SK-N-SH (cell line): Measurements from ENCODE around the gene FAM114A1. TPM values are rescaled to one million over a fixed set of nuclear protein-coding genes. Genes with fewer than 3 reads are reported as not detected.
A peak's percentile ranks its signal among the peaks of the same experiment; 100 is the strongest.

Experiments used
- CTCF ChIA-PET: fragments of 300-600, 350-600 bp; formaldehyde crosslinking; extraction: SDS; loops from one replicate; lab custom pipeline; 2021; lab: Yijun Ruan, JAX
- POLR2A ChIA-PET: fragments of 350-600 bp; sonication (Branson Sonifier 250); formaldehyde crosslinking; extraction: SDS; loops from one replicate; lab custom pipeline; 2020; ENCODE audit warnings: antibody characterized with exemption, inconsistent platforms; lab: Yijun Ruan, JAX
- DNase-seq: peaks from one replicate; pipeline ENCODE4 v3.0.0; 2012
- H2AFZ ChIP-seq: fragments of 200-600 bp; sonication (generic); 2 replicates; pipeline ENCODE4 v1.8.1; 2016; ENCODE audit warnings: antibody characterized with exemption, mild to moderate bottlenecking, low read depth
- H3F3A ChIP-seq: fragments of 200-600 bp; sonication (generic); replicated peaks from 2 replicates; pipeline ENCODE3; 2016; ENCODE audit warnings: antibody characterized with exemption, mild to moderate bottlenecking; ENCODE audit not compliant: insufficient read depth
- H3K27ac ChIP-seq, 2 experiments: fragments of 200-500 bp in 1 of 2; fragments of 200-600 bp in 1 of 2; sonication (Bioruptor generic) in 1 of 2; sonication (generic), shearing (Covaris generic) in 1 of 2; 2 replicates each; pipeline versions ENCODE4 v1.5.1 to v1.6.1; 2014 to 2016; ENCODE audit warnings: low read depth in 2 of 2, inconsistent platforms in 1 of 2, low read length in 1 of 2, mild to moderate bottlenecking in 1 of 2, mixed read lengths in 1 of 2
- H3K27me3 ChIP-seq: fragments of 200-600 bp; sonication (generic), shearing (Covaris generic); 2 replicates; pipeline ENCODE4 v1.6.1; 2016; ENCODE audit warnings: mixed run types; ENCODE audit not compliant: insufficient read depth
- H3K36me3 ChIP-seq, 2 experiments: fragments of 200-500 bp in 1 of 2; fragments of 200-600 bp in 1 of 2; sonication (Bioruptor generic) in 1 of 2; sonication (generic) in 1 of 2; replicated peaks in 1 of 2; 2 replicates each; pipeline versions ENCODE3 to v1.5.1; 2014 to 2016; ENCODE audit warnings: low read length in 1 of 2, mild to moderate bottlenecking in 1 of 2; ENCODE audit not compliant: insufficient read depth in 2 of 2, control insufficient read depth in 1 of 2
- H3K4me1 ChIP-seq, 2 experiments: fragments of 200-500 bp in 1 of 2; fragments of 200-600 bp in 1 of 2; sonication (Bioruptor generic) in 1 of 2; sonication (generic), shearing (Covaris generic) in 1 of 2; 2 replicates each; pipeline versions ENCODE4 v1.5.1 to v1.6.1; 2014 to 2016; ENCODE audit warnings: low read depth in 1 of 2, low read length in 1 of 2, mixed run types in 1 of 2; ENCODE audit not compliant: insufficient read depth in 2 of 2, control insufficient read depth in 1 of 2
- H3K4me2 ChIP-seq: fragments of 200-600 bp; sonication (generic), shearing (Covaris generic); 2 replicates; pipeline ENCODE4 v1.6.1; 2017; ENCODE audit warnings: mixed run types
- H3K4me3 ChIP-seq, 2 experiments: fragments of 200-500 bp in 1 of 2; fragments of 200-600 bp in 1 of 2; sonication (Bioruptor generic) in 1 of 2; sonication (generic), shearing (Covaris generic) in 1 of 2; 2 replicates each; pipeline versions ENCODE4 v1.5.1 to v1.8.1; 2014 to 2016; ENCODE audit warnings: low read depth in 2 of 2, inconsistent platforms in 1 of 2, low read length in 1 of 2, mild to moderate bottlenecking in 1 of 2, mixed read lengths in 1 of 2, moderate library complexity in 1 of 2
- H3K79me2 ChIP-seq: fragments of 200-600 bp; sonication (generic); 2 replicates; pipeline ENCODE4 v1.8.1; 2017; ENCODE audit warnings: mild to moderate bottlenecking; ENCODE audit not compliant: insufficient read depth
- H3K9ac ChIP-seq: fragments of 200-600 bp; sonication (generic); 2 replicates; pipeline ENCODE4 v1.6.1; 2017; ENCODE audit warnings: mixed run types
- H3K9me2 ChIP-seq: fragments of 200-600 bp; sonication (generic); 2 replicates; pipeline ENCODE4 v1.6.1; 2017; ENCODE audit warnings: mixed run types
- H3K9me3 ChIP-seq: fragments of 200-600 bp; sonication (generic); 2 replicates; pipeline ENCODE4 v1.6.1; 2017; ENCODE audit warnings: mixed run types, mild to moderate bottlenecking, moderate library complexity
- H4K20me1 ChIP-seq: fragments of 200-600 bp; sonication (generic); 2 replicates; pipeline ENCODE4 v1.6.1; 2017; ENCODE audit warnings: mild to moderate bottlenecking, mixed run types; ENCODE audit not compliant: insufficient read depth
- CHD2 ChIP-seq: fragments of 150-350 bp; IDR thresholded peaks from 2 replicates; pipeline ENCODE4 v1.6.1; 2018; ENCODE audit warnings: low read length; ENCODE audit not compliant: partially characterized antibody
- EP300 ChIP-seq, 2 experiments: IDR thresholded peaks; 2 replicates each; pipeline versions ENCODE4 v1.4.0 to v1.6.1; 2012; ENCODE audit warnings: borderline replicate concordance in 1 of 2, low read depth in 1 of 2, low read length in 1 of 2
- FOXJ3 ChIP-seq: sonication (generic); formaldehyde crosslinking; IDR thresholded peaks from 2 replicates; pipeline ENCODE4 v1.5.1; 2020; ENCODE audit warnings: mild to moderate bottlenecking, missing genetic modification reagents
- GATA2 ChIP-seq: sonication (generic); formaldehyde crosslinking; IDR thresholded peaks from 2 replicates; pipeline ENCODE4 v1.5.0; 2020; ENCODE audit warnings: mild to moderate bottlenecking, missing genetic modification reagents
- JUND ChIP-seq: IDR thresholded peaks from 2 replicates; pipeline ENCODE4 v1.4.0; 2012
- NRF1 ChIP-seq: IDR thresholded peaks from 2 replicates; pipeline ENCODE4 v1.6.1; 2012; ENCODE audit warnings: low read depth, mild to moderate bottlenecking, low read length
- POLR2AphosphoS5 ChIP-seq: IDR thresholded peaks from 2 replicates; pipeline ENCODE4 v1.6.1; 2012; ENCODE audit warnings: low read depth, low read length
- RAD21 ChIP-seq: IDR thresholded peaks from 2 replicates; pipeline ENCODE4 v1.6.1; 2012; ENCODE audit warnings: mild to moderate bottlenecking, low read length
- RCOR1 ChIP-seq: fragments of 150-350 bp; IDR thresholded peaks from 2 replicates; pipeline ENCODE4 v1.6.1; 2017; ENCODE audit warnings: antibody characterized with exemption, low read length
- RFX5 ChIP-seq: IDR thresholded peaks from 2 replicates; pipeline ENCODE4 v1.6.1; 2012; ENCODE audit warnings: mild to moderate bottlenecking, improper control_type of control experiment, low read length
- RXRA ChIP-seq: IDR thresholded peaks from 2 replicates; pipeline ENCODE4 v1.4.0; 2012; ENCODE audit warnings: low read depth, mild to moderate bottlenecking, borderline replicate concordance
- TAF1 ChIP-seq: IDR thresholded peaks from 2 replicates; pipeline ENCODE4 v1.6.1; 2012; ENCODE audit warnings: low read depth, mild to moderate bottlenecking, low read length, moderate library complexity, borderline replicate concordance
- TCF12 ChIP-seq: IDR thresholded peaks from 2 replicates; pipeline ENCODE4 v1.4.0; 2012
- TEAD4 ChIP-seq: IDR thresholded peaks from 2 replicates; pipeline ENCODE4 v1.4.0; 2012; ENCODE audit warnings: mild to moderate bottlenecking, borderline replicate concordance; ENCODE audit not compliant: insufficient read depth
- YY1 ChIP-seq: IDR thresholded peaks from 2 replicates; pipeline ENCODE4 v1.4.0; 2012; ENCODE audit warnings: low read depth, mild to moderate bottlenecking
- WGBS: methylation state at CpG from one replicate; pipeline ENCODE4 v1.1.6; 2017; ENCODE audit warnings: low lambda C conversion rate; 5-methylcytosine and 5-hydroxymethylcytosine counted together
- polyA plus RNA-seq, 3 experiments: library from polyadenylated mRNA; depleted of rRNA; stranded (reverse); fragments of >200 nt; gene quantifications; 2 replicates each; pipeline ENCODE4 v1.2.3, GENCODE V29; 2012
- TF ChIP-seq, protein P1 (sequence below): fragments of 150-350 bp; IDR thresholded peaks from 2 replicates; pipeline ENCODE4 v1.6.1; 2017; ENCODE audit warnings: antibody characterized with exemption, low read length, low read depth, borderline replicate concordance
- TF ChIP-seq, protein P2 (sequence below): IDR thresholded peaks from 2 replicates; pipeline ENCODE4; 2012
- TF ChIP-seq, protein P3 (sequence below): IDR thresholded peaks from 2 replicates; pipeline ENCODE4 v1.4.0; 2012; ENCODE audit warnings: low read depth, borderline replicate concordance

The FAM114A1 gene
- polyA plus RNA-seq, 1 of the 3 experiments (the other 2 are of a cell fraction), result 54.2 TPM

DNA sequence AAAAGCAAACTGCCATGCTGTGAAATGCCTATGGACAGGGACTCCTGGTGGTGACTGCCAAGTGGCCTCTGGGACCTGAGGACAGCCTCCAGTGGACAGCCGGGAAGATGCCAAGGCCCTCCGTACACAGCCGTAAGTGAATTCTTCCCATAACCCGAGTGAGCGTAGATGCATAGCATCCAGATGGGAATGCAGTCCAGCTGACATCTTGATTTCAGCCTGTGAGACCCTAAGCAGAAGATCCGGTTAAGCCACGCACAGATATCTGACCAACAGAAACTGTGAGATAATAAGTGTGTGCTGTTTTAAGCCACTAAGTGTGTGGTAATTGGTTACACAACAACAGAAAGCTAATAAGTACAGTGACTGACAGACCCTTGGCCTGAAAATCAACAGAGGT lies 108.7 kb downstream of the FAM114A1 start:
- POLR2A ChIA-PET, result no interaction called here

DNA sequence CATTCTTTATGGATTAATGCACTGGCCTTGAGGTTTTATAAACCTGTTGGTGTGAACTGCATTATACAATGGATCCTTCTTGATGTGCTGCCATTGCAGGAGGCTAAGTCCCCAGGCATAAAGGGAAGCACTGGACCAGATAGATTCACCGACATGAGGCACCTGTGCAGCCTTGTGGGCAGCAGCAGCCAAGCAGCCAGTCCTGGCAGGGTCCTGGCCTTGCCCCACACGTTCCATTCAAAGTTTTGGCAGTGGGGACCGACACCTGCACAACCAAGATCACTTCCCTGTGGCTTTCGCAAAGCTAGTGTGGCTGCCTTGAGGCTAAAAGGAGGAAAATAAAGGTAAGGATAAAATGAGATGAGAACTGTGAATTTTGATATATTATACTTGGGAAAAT lies 111.5 kb downstream of the FAM114A1 start:
- Histone ChIP-seq H4K20me1 (no peaks in the 10 kb centered on the region), H3K4me3 (no peak overlapping the region), H3K79me2 (no peaks in the 10 kb centered on the region), H2AFZ (no peak overlapping the region), H3K36me3 (no peaks in the 10 kb centered on the region), H3F3A (no peaks in the 10 kb centered on the region), H3K4me2 (no peak overlapping the region), H3K4me1 (peaks cover 12 to 35% of the 10 kb centered on the region in 2 experiments; a peak in 3 of 4 replicates), H3K9me3 (no peaks in the 10 kb centered on the region), H3K9me2 (no peaks in the 10 kb centered on the region), H3K9ac (no peak overlapping the region), H3K27ac (no peak overlapping the region), H3K27me3 (no peaks in the 10 kb centered on the region)
- WGBS, result 86% methylated on average over 4 of the region's 4 CpGs
- ChIA-PET POLR2A (no interaction called here), CTCF (interaction anchor here (1.5 to 2.5 kb wide), 3 partner anchors 63 to 156 kb away, joined by 4 to 7 read pairs (median 7); no protein-coding TSS in a partner anchor)
- DNase-seq, result no peak
- TF ChIP-seq NRF1, result no peak
- no peak for TF ChIP-seq JUND
- no peak for TF ChIP-seq YY1
- TF ChIP-seq, protein P1, sequence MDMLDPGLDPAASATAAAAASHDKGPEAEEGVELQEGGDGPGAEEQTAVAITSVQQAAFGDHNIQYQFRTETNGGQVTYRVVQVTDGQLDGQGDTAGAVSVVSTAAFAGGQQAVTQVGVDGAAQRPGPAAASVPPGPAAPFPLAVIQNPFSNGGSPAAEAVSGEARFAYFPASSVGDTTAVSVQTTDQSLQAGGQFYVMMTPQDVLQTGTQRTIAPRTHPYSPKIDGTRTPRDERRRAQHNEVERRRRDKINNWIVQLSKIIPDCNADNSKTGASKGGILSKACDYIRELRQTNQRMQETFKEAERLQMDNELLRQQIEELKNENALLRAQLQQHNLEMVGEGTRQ, result no peak
- TF ChIP-seq RFX5, result no peak
- no peak for TF ChIP-seq RAD21
- TF ChIP-seq, protein P2, sequence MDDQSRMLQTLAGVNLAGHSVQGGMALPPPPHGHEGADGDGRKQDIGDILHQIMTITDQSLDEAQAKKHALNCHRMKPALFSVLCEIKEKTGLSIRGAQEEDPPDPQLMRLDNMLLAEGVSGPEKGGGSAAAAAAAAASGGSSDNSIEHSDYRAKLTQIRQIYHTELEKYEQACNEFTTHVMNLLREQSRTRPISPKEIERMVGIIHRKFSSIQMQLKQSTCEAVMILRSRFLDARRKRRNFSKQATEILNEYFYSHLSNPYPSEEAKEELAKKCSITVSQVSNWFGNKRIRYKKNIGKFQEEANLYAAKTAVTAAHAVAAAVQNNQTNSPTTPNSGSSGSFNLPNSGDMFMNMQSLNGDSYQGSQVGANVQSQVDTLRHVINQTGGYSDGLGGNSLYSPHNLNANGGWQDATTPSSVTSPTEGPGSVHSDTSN, result no peak
- no peak for TF ChIP-seq TAF1
- TF ChIP-seq POLR2AphosphoS5, result no peak
- no peak for TF ChIP-seq TCF12
- TF ChIP-seq EP300 (IDR thresholded peaks at IDR 0.05; ENCODE audit: borderline replicate concordance in 1 of 2, low read depth in 1 of 2, low read length in 1 of 2), result no peak
- TF ChIP-seq RCOR1, result no peak
- TF ChIP-seq RXRA, result no peak

More for the DNA sequence above, 108.7 kb downstream of the FAM114A1 start:
- H3K4me3 ChIP-seq, result no peak overlapping the region
- no peak overlapping the region for H3K27ac ChIP-seq
- peak; percentile 60 for TF ChIP-seq RCOR1
- TF ChIP-seq CHD2, result peak; percentile 43
- peak in 1 of 2 experiments; percentile 61; a peak in 1 of 4 replicates for TF ChIP-seq EP300 (IDR thresholded peaks at IDR 0.05; ENCODE audit: borderline replicate concordance in 1 of 2, low read depth in 1 of 2, low read length in 1 of 2)
- TF ChIP-seq FOXJ3, result peak; percentile 78
- 0 out of 2 replicates have a peak, but pooled peaks have one; percentile 15 for TF ChIP-seq RAD21
- no peak for TF ChIP-seq TEAD4
- TF ChIP-seq GATA2 (CRISPR knock-in tag), result peak; percentile 48; the same call in 1 of the 2 replicates
- TF ChIP-seq, protein P3, sequence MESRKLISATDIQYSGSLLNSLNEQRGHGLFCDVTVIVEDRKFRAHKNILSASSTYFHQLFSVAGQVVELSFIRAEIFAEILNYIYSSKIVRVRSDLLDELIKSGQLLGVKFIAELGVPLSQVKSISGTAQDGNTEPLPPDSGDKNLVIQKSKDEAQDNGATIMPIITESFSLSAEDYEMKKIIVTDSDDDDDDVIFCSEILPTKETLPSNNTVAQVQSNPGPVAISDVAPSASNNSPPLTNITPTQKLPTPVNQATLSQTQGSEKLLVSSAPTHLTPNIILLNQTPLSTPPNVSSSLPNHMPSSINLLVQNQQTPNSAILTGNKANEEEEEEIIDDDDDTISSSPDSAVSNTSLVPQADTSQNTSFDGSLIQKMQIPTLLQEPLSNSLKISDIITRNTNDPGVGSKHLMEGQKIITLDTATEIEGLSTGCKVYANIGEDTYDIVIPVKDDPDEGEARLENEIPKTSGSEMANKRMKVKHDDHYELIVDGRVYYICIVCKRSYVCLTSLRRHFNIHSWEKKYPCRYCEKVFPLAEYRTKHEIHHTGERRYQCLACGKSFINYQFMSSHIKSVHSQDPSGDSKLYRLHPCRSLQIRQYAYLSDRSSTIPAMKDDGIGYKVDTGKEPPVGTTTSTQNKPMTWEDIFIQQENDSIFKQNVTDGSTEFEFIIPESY, result no peak
- no peaks in the 10 kb centered on the region for H3K9me3 ChIP-seq
- 84% methylated on average over 7 of the region's 7 CpGs for WGBS
- H3F3A ChIP-seq, result no peaks in the 10 kb centered on the region
- H3K4me1 ChIP-seq, result peaks cover 5 to 21% of the 10 kb centered on the region in 2 experiments; a peak in 3 of 4 replicates
- no peaks in the 10 kb centered on the region for H3K9me2 ChIP-seq
- H3K9ac ChIP-seq, result no peak overlapping the region
- no peaks in the 10 kb centered on the region for H3K79me2 ChIP-seq
- no peaks in the 10 kb centered on the region for H3K36me3 ChIP-seq
- DNase-seq, result peak; percentile 34
- H2AFZ ChIP-seq, result no peak overlapping the region
- H3K4me2 ChIP-seq, result no peak overlapping the region
- no peaks in the 10 kb centered on the region for H4K20me1 ChIP-seq
- CTCF ChIA-PET, result interaction anchor here (0.7 to 2.5 kb wide), 6 partner anchors 66 to 207 kb away, joined by 3 to 7 read pairs (median 4); no protein-coding TSS in a partner anchor
- no peaks in the 10 kb centered on the region for H3K27me3 ChIP-seq
